Measurements from ENCODE around the gene MYOD1.

The MYOD1 gene

GRCh38 chr11:17760102-17761029 lies 41.0 kb downstream of the MYOD1 start:
- Mint-ChIP-seq H3K4me3 (no peak overlapping the region), H3K36me3 (ENCODE audit: low read depth) (no peaks in the 10 kb centered on the region), H3K9me3 (no peaks in the 10 kb centered on the region), H3K27ac (no peak overlapping the region), H3K4me1 (ENCODE audit: low read depth) (no peaks in the 10 kb centered on the region), H3K27me3 (peaks cover 1% of the 10 kb centered on the region)
- intact Hi-C loops (cut with micrococcal nuclease): loop anchor here (1.0 kb wide), 1 partner anchor 219 kb away; no protein-coding TSS in a partner anchor

GRCh38 chr11:17762309-17762974 lies 43.1 kb downstream of the MYOD1 start:
- H3K36me3 Mint-ChIP-seq (ENCODE audit: low read depth): no peaks in the 10 kb centered on the region
- H3K4me3 Mint-ChIP-seq: no peak overlapping the region
- no peaks in the 10 kb centered on the region for H3K27me3 Mint-ChIP-seq
- no peaks in the 10 kb centered on the region for H3K4me1 Mint-ChIP-seq (ENCODE audit: low read depth)
- no peaks in the 10 kb centered on the region for H3K9me3 Mint-ChIP-seq
- H3K27ac Mint-ChIP-seq: no peak overlapping the region
- intact Hi-C loops (cut with micrococcal nuclease): no loop called here

- no peaks in the 10 kb centered on the region for H3K36me3 Mint-ChIP-seq (ENCODE audit: low read depth)
- H3K9me3 Mint-ChIP-seq: no peaks in the 10 kb centered on the region
- H3K27me3 Mint-ChIP-seq: no peaks in the 10 kb centered on the region
- no peak overlapping the region for H3K4me3 Mint-ChIP-seq
- H3K4me1 Mint-ChIP-seq (ENCODE audit: low read depth): no peaks in the 10 kb centered on the region
- intact Hi-C loops (cut with micrococcal nuclease): no loop called here
- no peak overlapping the region for H3K27ac Mint-ChIP-seq
Observed at GRCh38 chr11:17763244-17763643, 43.9 kb downstream of the MYOD1 start.

- no peaks in the 10 kb centered on the region for H3K27me3 Mint-ChIP-seq
- no peak overlapping the region for H3K4me3 Mint-ChIP-seq
- no peaks in the 10 kb centered on the region for H3K4me1 Mint-ChIP-seq (ENCODE audit: low read depth)
- no peaks in the 10 kb centered on the region for H3K36me3 Mint-ChIP-seq (ENCODE audit: low read depth)
- no peaks in the 10 kb centered on the region for H3K9me3 Mint-ChIP-seq
- intact Hi-C loops (cut with micrococcal nuclease): no loop called here
- no peak overlapping the region for H3K27ac Mint-ChIP-seq
Observed at GRCh38 chr11:17763703-17764102, 44.3 kb downstream of the MYOD1 start.

- Mint-ChIP-seq H3K36me3 (ENCODE audit: low read depth) (no peaks in the 10 kb centered on the region), H3K9me3 (no peaks in the 10 kb centered on the region), H3K4me3 (no peak overlapping the region), H3K27ac (no peak overlapping the region), H3K4me1 (ENCODE audit: low read depth) (no peaks in the 10 kb centered on the region), H3K27me3 (no peaks in the 10 kb centered on the region)
- intact Hi-C loops (cut with micrococcal nuclease): no loop called here
Observed at GRCh38 chr11:17764446-17765218, 45.3 kb downstream of the MYOD1 start.

GRCh38 chr11:17765356-17766072 lies 46.1 kb downstream of the MYOD1 start:
- Mint-ChIP-seq H3K4me1 (ENCODE audit: low read depth) (no peaks in the 10 kb centered on the region), H3K36me3 (ENCODE audit: low read depth) (no peaks in the 10 kb centered on the region), H3K27ac (no peak overlapping the region), H3K9me3 (no peaks in the 10 kb centered on the region), H3K27me3 (no peaks in the 10 kb centered on the region), H3K4me3 (no peak overlapping the region)
- intact Hi-C loops (cut with micrococcal nuclease): no loop called here

GRCh38 chr11:17766073-17766359 lies 46.6 kb downstream of the MYOD1 start:
- Mint-ChIP-seq H3K36me3 (ENCODE audit: low read depth) (no peaks in the 10 kb centered on the region), H3K4me3 (no peak overlapping the region), H3K27me3 (no peaks in the 10 kb centered on the region), H3K4me1 (ENCODE audit: low read depth) (no peaks in the 10 kb centered on the region), H3K27ac (no peak overlapping the region), H3K9me3 (no peaks in the 10 kb centered on the region)
- intact Hi-C loops (cut with micrococcal nuclease): no loop called here

GRCh38 chr11:17766590-17766989 lies 47.2 kb downstream of the MYOD1 start:
- no peak overlapping the region for H3K4me3 Mint-ChIP-seq
- H3K36me3 Mint-ChIP-seq (ENCODE audit: low read depth): no peaks in the 10 kb centered on the region
- no peak overlapping the region for H3K27ac Mint-ChIP-seq
- H3K27me3 Mint-ChIP-seq: no peaks in the 10 kb centered on the region
- intact Hi-C loops (cut with micrococcal nuclease): no loop called here
- no peaks in the 10 kb centered on the region for H3K9me3 Mint-ChIP-seq
- no peaks in the 10 kb centered on the region for H3K4me1 Mint-ChIP-seq (ENCODE audit: low read depth)

GRCh38 chr11:17767301-17767885 lies 48.0 kb downstream of the MYOD1 start:
- Mint-ChIP-seq H3K9me3 (no peaks in the 10 kb centered on the region), H3K4me1 (ENCODE audit: low read depth) (no peaks in the 10 kb centered on the region), H3K4me3 (no peak overlapping the region), H3K36me3 (ENCODE audit: low read depth) (no peaks in the 10 kb centered on the region), H3K27ac (no peak overlapping the region), H3K27me3 (no peaks in the 10 kb centered on the region)
- intact Hi-C loops (cut with micrococcal nuclease): no loop called here

GRCh38 chr11:17767914-17768313 lies 48.5 kb downstream of the MYOD1 start:
- H3K4me1 Mint-ChIP-seq (ENCODE audit: low read depth): no peaks in the 10 kb centered on the region

GRCh38 chr11:17768547-17768946 lies 49.2 kb downstream of the MYOD1 start:
- Mint-ChIP-seq H3K27me3 (no peaks in the 10 kb centered on the region), H3K4me3 (no peak overlapping the region), H3K9me3 (no peaks in the 10 kb centered on the region), H3K4me1 (ENCODE audit: low read depth) (no peaks in the 10 kb centered on the region), H3K36me3 (ENCODE audit: low read depth) (no peaks in the 10 kb centered on the region), H3K27ac (no peak overlapping the region)
- intact Hi-C loops (cut with micrococcal nuclease): no loop called here

More at GRCh38 chr11:17767914-17768313, 48.5 kb downstream of the MYOD1 start:
- Mint-ChIP-seq H3K36me3 (ENCODE audit: low read depth) (no peaks in the 10 kb centered on the region), H3K9me3 (no peaks in the 10 kb centered on the region), H3K4me3 (no peak overlapping the region), H3K27me3 (no peaks in the 10 kb centered on the region), H3K27ac (no peak overlapping the region)
- intact Hi-C loops (cut with micrococcal nuclease): no loop called here

GRCh38 chr11:17769218-17769617 lies 49.8 kb downstream of the MYOD1 start:
- Mint-ChIP-seq H3K4me3 (no peak overlapping the region), H3K4me1 (ENCODE audit: low read depth) (no peaks in the 10 kb centered on the region), H3K9me3 (no peaks in the 10 kb centered on the region), H3K27me3 (no peaks in the 10 kb centered on the region), H3K27ac (no peak overlapping the region), H3K36me3 (ENCODE audit: low read depth) (no peaks in the 10 kb centered on the region)
- intact Hi-C loops (cut with micrococcal nuclease): no loop called here

- Mint-ChIP-seq H3K4me3 (no peak overlapping the region), H3K36me3 (ENCODE audit: low read depth) (no peaks in the 10 kb centered on the region), H3K27me3 (no peaks in the 10 kb centered on the region), H3K4me1 (ENCODE audit: low read depth) (no peaks in the 10 kb centered on the region), H3K9me3 (no peaks in the 10 kb centered on the region), H3K27ac (no peak overlapping the region)
- intact Hi-C loops (cut with micrococcal nuclease): no loop called here
Observed at GRCh38 chr11:17770048-17770652, 50.8 kb downstream of the MYOD1 start.
